ENCODE data around the gene KLHL12. TPM values are rescaled to one million over a fixed set of nuclear protein-coding genes. Genes with fewer than 3 reads are reported as not detected.

The KLHL12 gene
- total RNA-seq, 4 donors from 2014 or later: 15.3 to 23.4 (median 20.8) TPM

DNA sequence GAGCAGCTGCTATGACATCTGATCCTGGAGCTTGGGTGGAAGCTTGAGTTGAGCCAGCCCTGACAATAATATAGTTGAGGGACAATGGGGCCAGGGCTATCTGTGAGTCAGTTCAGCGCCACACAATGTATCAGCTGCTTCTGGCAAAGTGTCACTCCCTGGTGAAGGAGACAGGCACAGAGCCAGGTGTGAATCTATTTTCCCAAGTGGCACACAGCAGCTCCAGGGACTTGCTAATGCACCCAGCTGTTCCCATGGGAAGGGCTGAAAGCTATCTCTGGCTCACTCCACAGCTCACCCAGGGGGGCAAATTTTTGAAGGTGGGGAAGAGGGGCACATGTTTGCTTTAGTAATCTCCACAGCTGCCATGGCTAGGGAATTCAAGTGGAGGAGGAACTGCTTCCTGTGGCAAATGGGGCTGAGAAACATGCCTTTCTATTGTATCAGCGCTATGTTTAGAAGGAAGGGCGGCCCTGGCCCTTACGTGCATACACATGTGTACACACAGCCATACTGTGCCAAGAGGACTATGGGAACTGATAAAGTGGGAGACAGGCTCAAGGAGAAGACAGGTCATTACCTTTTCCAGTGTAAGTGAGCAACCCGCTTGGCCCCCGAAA is 37.9 kb upstream of the KLHL12 start:
- no peak for DNase-seq (ENCODE audit: low spot score in 2 of 2)
- peaks cover 0 to 24% (median 3%) of the 10 kb centered on the region in 4 donors for H3K4me1 ChIP-seq
- no peak for TF ChIP-seq POLR2A (IDR thresholded peaks at IDR 0.05)
- TF ChIP-seq EP300 (IDR thresholded peaks at IDR 0.05): no peak
- TF ChIP-seq, protein P1, sequence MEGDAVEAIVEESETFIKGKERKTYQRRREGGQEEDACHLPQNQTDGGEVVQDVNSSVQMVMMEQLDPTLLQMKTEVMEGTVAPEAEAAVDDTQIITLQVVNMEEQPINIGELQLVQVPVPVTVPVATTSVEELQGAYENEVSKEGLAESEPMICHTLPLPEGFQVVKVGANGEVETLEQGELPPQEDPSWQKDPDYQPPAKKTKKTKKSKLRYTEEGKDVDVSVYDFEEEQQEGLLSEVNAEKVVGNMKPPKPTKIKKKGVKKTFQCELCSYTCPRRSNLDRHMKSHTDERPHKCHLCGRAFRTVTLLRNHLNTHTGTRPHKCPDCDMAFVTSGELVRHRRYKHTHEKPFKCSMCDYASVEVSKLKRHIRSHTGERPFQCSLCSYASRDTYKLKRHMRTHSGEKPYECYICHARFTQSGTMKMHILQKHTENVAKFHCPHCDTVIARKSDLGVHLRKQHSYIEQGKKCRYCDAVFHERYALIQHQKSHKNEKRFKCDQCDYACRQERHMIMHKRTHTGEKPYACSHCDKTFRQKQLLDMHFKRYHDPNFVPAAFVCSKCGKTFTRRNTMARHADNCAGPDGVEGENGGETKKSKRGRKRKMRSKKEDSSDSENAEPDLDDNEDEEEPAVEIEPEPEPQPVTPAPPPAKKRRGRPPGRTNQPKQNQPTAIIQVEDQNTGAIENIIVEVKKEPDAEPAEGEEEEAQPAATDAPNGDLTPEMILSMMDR (IDR thresholded peaks at IDR 0.05): no peak
- H3K9me3 ChIP-seq: no peaks in the 10 kb centered on the region
- H3K27me3 ChIP-seq: no peaks in the 10 kb centered on the region
- H3K36me3 ChIP-seq: peaks cover 0 to 47% (median 0%) of the 10 kb centered on the region in 3 donors
- 79 to 86% methylated on average over 6 of the region's 6 CpGs for WGBS, 2 donors
- H3K4me3 ChIP-seq: no peak overlapping the region
- no peak overlapping the region for H3K27ac ChIP-seq

DNA sequence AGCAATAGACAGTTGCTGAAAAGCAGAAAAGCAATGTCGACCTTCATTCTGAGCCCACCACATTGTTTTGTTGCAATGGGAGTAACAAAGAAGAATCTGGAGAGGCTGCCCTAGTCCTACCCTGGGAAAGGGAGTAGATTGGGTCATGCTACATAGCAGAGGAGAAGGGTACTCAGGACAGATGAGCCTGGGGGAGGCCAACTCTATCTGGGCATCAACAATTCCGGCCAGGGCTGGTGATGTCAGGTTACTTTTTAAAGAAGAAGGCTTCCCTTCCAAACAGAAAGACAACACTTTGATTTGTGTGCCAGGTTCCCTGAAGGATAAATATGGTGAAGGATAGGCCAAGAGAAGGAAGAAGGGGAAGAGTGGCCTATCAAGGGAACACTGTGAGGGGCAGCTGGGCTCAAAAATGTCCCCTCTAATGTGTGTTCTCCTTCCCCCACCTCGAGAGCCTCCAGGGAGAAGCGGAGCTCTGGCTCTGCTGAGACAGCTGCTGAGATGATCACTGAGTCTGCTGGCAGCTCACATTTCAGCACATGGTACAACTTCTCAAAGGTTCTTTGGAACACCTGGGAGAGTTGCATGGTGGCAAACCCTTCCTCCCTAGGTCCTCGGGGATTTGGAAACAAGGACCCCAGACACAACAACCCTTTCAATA is 34.3 kb upstream of the KLHL12 start:
- Histone ChIP-seq H3K9me3 (no peaks in the 10 kb centered on the region), H3K4me3 (no peak overlapping the region), H3K27ac (no peak overlapping the region), H3K36me3 (peaks cover 0 to 47% (median 0%) of the 10 kb centered on the region in 3 donors), H3K27me3 (no peaks in the 10 kb centered on the region), H3K4me1 (peaks cover 0 to 28% (median 16%) of the 10 kb centered on the region in 4 donors)
- 85 to 90% methylated on average over 5 of the region's 5 CpGs for WGBS, 2 donors
- no peak for TF ChIP-seq EP300 (IDR thresholded peaks at IDR 0.05)
- TF ChIP-seq, protein P1 (IDR thresholded peaks at IDR 0.05): no peak
- TF ChIP-seq POLR2A (IDR thresholded peaks at IDR 0.05): no peak
- no peak for DNase-seq (ENCODE audit: low spot score in 2 of 2)

DNA sequence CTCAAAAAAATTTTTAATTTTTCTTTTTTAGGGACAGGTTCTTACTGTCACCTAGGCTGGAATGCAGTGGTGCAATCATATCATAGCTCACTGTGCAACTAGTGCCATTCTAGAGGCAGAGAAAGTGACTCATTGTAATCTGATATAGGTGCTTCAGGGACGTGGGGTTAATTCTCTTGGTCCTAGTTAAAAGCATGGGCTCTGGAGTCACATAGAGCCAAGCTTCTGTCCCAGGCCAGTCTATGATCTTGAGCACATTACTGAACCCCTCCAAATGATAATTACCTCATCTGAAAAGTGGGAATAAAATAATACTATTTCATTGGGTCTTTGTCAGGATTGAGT is 32.2 kb upstream of the KLHL12 start:
- 50 to 62% methylated on average over 1 of the region's 1 CpG for WGBS, 2 donors
- no peak for DNase-seq (ENCODE audit: low spot score in 2 of 2)
- Histone ChIP-seq H3K4me1 (peaks cover 0 to 42% (median 21%) of the 10 kb centered on the region in 4 donors), H3K4me3 (no peak overlapping the region), H3K9me3 (no peaks in the 10 kb centered on the region), H3K27me3 (no peaks in the 10 kb centered on the region), H3K27ac (no peak overlapping the region), H3K36me3 (peaks cover 0 to 40% (median 0%) of the 10 kb centered on the region in 3 donors)
- TF ChIP-seq POLR2A (IDR thresholded peaks at IDR 0.05) (no peak), EP300 (IDR thresholded peaks at IDR 0.05) (no peak)
- TF ChIP-seq, protein P1 (IDR thresholded peaks at IDR 0.05): no peak

DNA sequence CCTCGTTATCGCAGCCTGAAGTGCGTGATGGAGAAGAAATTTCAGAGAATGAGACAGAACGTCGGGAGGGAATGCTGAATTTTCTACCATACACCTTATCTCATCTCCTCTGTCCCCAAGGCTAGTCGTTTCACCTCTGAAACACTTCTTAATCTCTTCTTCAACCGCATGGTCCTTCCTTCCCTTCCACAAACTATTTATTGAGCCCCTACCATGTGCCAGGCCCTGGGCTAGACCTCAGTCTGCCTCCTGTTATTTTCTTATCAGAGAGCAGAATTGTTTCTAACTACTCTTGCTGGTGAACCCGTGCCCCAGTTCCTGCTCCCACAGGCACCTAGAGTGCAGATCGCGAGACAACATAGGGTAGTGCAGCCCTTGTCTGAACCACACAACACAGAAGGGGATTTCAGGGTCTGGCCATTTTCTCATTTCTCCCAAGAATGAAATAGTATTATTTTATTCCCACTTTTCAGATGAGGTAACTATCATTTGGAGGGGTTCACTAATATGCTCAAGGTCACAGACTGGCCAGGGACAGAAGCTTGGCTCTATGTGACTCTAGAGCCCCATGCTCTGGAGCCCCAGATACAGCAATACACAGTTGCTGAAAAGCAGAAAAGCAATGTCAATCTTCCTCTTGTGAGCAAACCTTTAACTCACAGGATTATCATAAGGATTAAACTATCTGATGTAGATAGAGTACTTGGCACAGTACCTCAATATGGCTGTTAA is 31.7 kb upstream of the KLHL12 start:
- no peaks in the 10 kb centered on the region for H3K9me3 ChIP-seq
- H3K27ac ChIP-seq: peak overlapping the region; percentile 95 to 98 (median 96)
- no peak for DNase-seq (ENCODE audit: low spot score in 2 of 2)
- peaks cover 0 to 47% (median 22%) of the 10 kb centered on the region in 4 donors for H3K4me1 ChIP-seq
- TF ChIP-seq POLR2A (IDR thresholded peaks at IDR 0.05): no peak
- TF ChIP-seq EP300 (IDR thresholded peaks at IDR 0.05): no peak
- TF ChIP-seq, protein P1 (IDR thresholded peaks at IDR 0.05): no peak
- H3K4me3 ChIP-seq: peak overlapping the region; percentile 41 to 97 (median 88)
- no peaks in the 10 kb centered on the region for H3K27me3 ChIP-seq
- peaks cover 0 to 34% (median 0%) of the 10 kb centered on the region in 3 donors for H3K36me3 ChIP-seq
- 2 to 3% methylated on average over 10 of the region's 10 CpGs for WGBS, 2 donors

Measured in tibial nerve (tissue), 4 donors.